ENCODE data around the gene RIIAD1.

The RIIAD1 gene

DNA sequence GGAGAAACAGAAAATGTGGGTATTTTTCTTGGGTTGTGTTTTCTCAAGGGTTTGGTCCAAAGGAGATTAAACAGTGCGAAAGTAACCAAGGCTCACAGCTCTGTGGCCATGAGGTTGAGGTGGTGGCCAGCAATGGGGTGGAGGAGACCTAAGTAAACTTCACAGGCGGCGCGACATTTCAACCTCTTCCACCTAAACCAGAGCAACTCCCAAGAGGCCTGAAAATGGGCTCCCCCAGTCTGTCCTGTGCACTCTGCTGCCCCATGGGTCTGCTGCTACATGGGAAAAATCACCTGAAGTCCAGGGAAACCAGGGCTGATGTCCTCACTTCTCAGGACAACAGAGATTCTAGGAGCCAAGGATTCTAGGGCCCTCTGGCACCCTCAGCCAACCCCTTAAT lies 17.1 kb upstream of the RIIAD1 start:
- 0 out of 2 replicates have a peak, but pooled peaks cover 2% of the 10 kb centered on the region for H3K36me3 ChIP-seq (ENCODE audit: control insufficient read depth, low read length)
- H3K27ac ChIP-seq (ENCODE audit: low read depth, low read length) = no peak overlapping the region
- H3K9me3 ChIP-seq (ENCODE audit: control insufficient read depth, insufficient read depth, low read length) = no peaks in the 10 kb centered on the region
- no peaks in the 10 kb centered on the region for H3K9me2 ChIP-seq (replicated peaks; ENCODE audit: control insufficient read depth, low read length)
- TF ChIP-seq EZH2phosphoT487 (IDR thresholded peaks at IDR 0.05; ENCODE audit: borderline replicate concordance, low read length) = no peak
- TF ChIP-seq, protein P1, sequence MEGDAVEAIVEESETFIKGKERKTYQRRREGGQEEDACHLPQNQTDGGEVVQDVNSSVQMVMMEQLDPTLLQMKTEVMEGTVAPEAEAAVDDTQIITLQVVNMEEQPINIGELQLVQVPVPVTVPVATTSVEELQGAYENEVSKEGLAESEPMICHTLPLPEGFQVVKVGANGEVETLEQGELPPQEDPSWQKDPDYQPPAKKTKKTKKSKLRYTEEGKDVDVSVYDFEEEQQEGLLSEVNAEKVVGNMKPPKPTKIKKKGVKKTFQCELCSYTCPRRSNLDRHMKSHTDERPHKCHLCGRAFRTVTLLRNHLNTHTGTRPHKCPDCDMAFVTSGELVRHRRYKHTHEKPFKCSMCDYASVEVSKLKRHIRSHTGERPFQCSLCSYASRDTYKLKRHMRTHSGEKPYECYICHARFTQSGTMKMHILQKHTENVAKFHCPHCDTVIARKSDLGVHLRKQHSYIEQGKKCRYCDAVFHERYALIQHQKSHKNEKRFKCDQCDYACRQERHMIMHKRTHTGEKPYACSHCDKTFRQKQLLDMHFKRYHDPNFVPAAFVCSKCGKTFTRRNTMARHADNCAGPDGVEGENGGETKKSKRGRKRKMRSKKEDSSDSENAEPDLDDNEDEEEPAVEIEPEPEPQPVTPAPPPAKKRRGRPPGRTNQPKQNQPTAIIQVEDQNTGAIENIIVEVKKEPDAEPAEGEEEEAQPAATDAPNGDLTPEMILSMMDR (IDR thresholded peaks at IDR 0.05; ENCODE audit: low read depth, low read length, poor library complexity, severe bottlenecking) = no peak
- H3F3A ChIP-seq (ENCODE audit: control insufficient read depth, insufficient read depth) = no peaks in the 10 kb centered on the region
- H3K4me1 ChIP-seq (ENCODE audit: control insufficient read depth, low read length) = no peaks in the 10 kb centered on the region
- H3K4me2 ChIP-seq (ENCODE audit: low read length) = no peak overlapping the region
- no peaks in the 10 kb centered on the region for H4K20me1 ChIP-seq (ENCODE audit: control insufficient read depth, insufficient read depth, low read depth, low read length)
- no peaks in the 10 kb centered on the region for H3K27me3 ChIP-seq (ENCODE audit: control insufficient read depth, low read length)
- H3K79me2 ChIP-seq (ENCODE audit: control insufficient read depth, low read length) = no peaks in the 10 kb centered on the region
- no peak overlapping the region for H3K4me3 ChIP-seq (ENCODE audit: low read length)

DNA sequence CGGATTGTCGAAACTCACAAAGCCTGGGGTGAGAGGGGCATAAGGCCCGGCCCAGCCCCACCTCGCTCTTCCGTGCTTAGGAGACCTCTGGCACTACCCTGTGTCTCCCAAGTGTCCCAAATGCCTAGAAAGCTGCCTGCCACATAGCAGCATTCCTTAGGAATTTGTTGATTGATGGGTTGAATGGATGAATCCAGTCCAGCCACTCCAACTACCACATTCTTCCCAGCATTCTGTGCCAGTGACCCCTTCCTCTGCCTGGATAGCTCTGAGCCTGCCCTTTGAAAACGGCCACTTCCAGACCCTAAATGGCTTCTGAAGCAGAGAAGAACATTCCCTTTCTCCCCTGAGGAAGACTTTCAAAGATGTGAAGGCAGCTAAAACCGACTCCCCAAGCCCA lies 16.2 kb upstream of the RIIAD1 start:
- Histone ChIP-seq H3K27ac (ENCODE audit: low read depth, low read length) (no peak overlapping the region), H4K20me1 (ENCODE audit: control insufficient read depth, insufficient read depth, low read depth, low read length) (no peaks in the 10 kb centered on the region), H3K79me2 (ENCODE audit: control insufficient read depth, low read length) (no peaks in the 10 kb centered on the region), H3K4me2 (ENCODE audit: low read length) (no peak overlapping the region), H3K9me3 (ENCODE audit: control insufficient read depth, insufficient read depth, low read length) (no peaks in the 10 kb centered on the region), H3K36me3 (ENCODE audit: control insufficient read depth, low read length) (no peaks in the 10 kb centered on the region), H3K4me1 (ENCODE audit: control insufficient read depth, low read length) (no peaks in the 10 kb centered on the region), H3K4me3 (ENCODE audit: low read length) (no peak overlapping the region), H3K9me2 (replicated peaks; ENCODE audit: control insufficient read depth, low read length) (no peaks in the 10 kb centered on the region), H3F3A (ENCODE audit: control insufficient read depth, insufficient read depth) (no peaks in the 10 kb centered on the region), H3K27me3 (ENCODE audit: control insufficient read depth, low read length) (no peaks in the 10 kb centered on the region)
- no peak for TF ChIP-seq EZH2phosphoT487 (IDR thresholded peaks at IDR 0.05; ENCODE audit: borderline replicate concordance, low read length)
- TF ChIP-seq, protein P1 (IDR thresholded peaks at IDR 0.05; ENCODE audit: low read depth, low read length, poor library complexity, severe bottlenecking) = no peak

DNA sequence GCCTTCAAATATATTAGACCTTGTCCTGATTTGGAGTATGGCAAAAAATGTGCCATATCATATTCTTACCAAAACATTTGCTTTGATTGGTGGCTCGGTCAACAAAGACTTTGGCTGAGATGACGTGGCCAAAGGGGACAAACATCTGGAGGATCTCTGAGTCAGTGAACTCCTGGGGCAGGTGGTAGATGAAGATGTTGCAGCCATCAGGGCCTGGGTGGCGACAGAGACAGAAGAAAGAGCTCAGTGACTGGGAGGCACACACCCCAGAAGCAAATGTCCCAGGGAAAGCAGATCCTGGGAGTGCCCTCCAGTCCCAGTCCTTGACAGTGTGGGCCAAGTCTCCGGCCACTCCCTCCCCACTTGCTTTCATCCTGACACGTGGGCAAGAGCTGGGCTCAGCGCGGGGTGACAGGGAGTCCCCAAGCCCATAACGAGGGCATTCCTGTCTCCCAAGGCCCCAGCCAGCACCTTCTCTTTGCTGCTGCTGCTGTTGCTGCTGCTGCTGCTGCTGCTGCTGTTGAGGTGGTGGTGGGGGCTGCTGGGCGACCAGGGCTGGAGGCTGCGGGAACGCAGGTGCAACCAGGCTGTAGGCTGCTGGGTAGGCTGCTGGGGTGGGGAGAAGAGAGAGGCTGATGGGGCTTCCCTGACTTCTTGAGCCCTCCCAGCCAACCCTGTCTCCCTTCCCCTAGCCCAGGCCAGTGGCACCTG lies 15.4 kb upstream of the RIIAD1 start:
- no peak overlapping the region for H3K4me3 ChIP-seq (ENCODE audit: low read length)
- no peaks in the 10 kb centered on the region for H3F3A ChIP-seq (ENCODE audit: control insufficient read depth, insufficient read depth)
- no peaks in the 10 kb centered on the region for H3K4me1 ChIP-seq (ENCODE audit: control insufficient read depth, low read length)
- no peaks in the 10 kb centered on the region for H4K20me1 ChIP-seq (ENCODE audit: control insufficient read depth, insufficient read depth, low read depth, low read length)
- H3K36me3 ChIP-seq (ENCODE audit: control insufficient read depth, low read length) = no peaks in the 10 kb centered on the region
- H3K79me2 ChIP-seq (ENCODE audit: control insufficient read depth, low read length) = no peaks in the 10 kb centered on the region
- H3K27ac ChIP-seq (ENCODE audit: low read depth, low read length) = no peak overlapping the region
- H3K4me2 ChIP-seq (ENCODE audit: low read length) = no peak overlapping the region
- H3K27me3 ChIP-seq (ENCODE audit: control insufficient read depth, low read length) = no peaks in the 10 kb centered on the region; the same call in 1 of the 2 replicates
- H3K9me3 ChIP-seq (ENCODE audit: control insufficient read depth, insufficient read depth, low read length) = no peaks in the 10 kb centered on the region
- H3K9me2 ChIP-seq (replicated peaks; ENCODE audit: control insufficient read depth, low read length) = no peaks in the 10 kb centered on the region
- TF ChIP-seq, protein P1 (IDR thresholded peaks at IDR 0.05; ENCODE audit: low read depth, low read length, poor library complexity, severe bottlenecking) = no peak
- TF ChIP-seq EZH2phosphoT487 (IDR thresholded peaks at IDR 0.05; ENCODE audit: borderline replicate concordance, low read length) = no peak

All from DOHH2 (cell line).